Lower lobe of right lung (tissue), 2 donors: Measurements from ENCODE around the gene CCDC141. TPM values are rescaled to one million over a fixed set of nuclear protein-coding genes. Genes with fewer than 3 reads are reported as not detected.

Experiments
- ATAC-seq, 2 donors: fragments of 200-7000 bp; cut with Tn5 transposase; one replicate each; pipeline ENCODE4 v1.9.1; 2020 to 2022; ENCODE audit warnings: mild to moderate bottlenecking in 2 of 2, moderate library complexity in 2 of 2
- DNase-seq: peaks from one replicate; pipeline ENCODE4 v3.0.0-alpha.2; 2020
- H3K27ac ChIP-seq: fragments of 200-600 bp; one replicate; pipeline ENCODE4 v1.8.0; 2022
- H3K27me3 ChIP-seq: fragments of 200-600 bp; one replicate; pipeline ENCODE4 v1.8.0; 2022; ENCODE audit warnings: low read depth
- H3K36me3 ChIP-seq: fragments of 200-600 bp; one replicate; pipeline ENCODE4 v1.8.0; 2022; ENCODE audit warnings: mild to moderate bottlenecking
- H3K4me1 ChIP-seq: fragments of 200-600 bp; one replicate; pipeline ENCODE4 v1.8.0; 2022
- H3K4me3 ChIP-seq: fragments of 200-600 bp; one replicate; pipeline ENCODE4 v1.8.0; 2022; ENCODE audit warnings: mild to moderate bottlenecking
- H3K9me3 ChIP-seq: fragments of 200-600 bp; one replicate; pipeline ENCODE4 v1.8.0; 2022
- intact Hi-C: fragments of 100-400 bp; cut with DNase I; formaldehyde crosslinking; loops from one replicate; pipeline ENCODE4 v1.11.0; 2022
- total RNA-seq: library from RNA; stranded (reverse); fragmentation: NEBNext Ultra II Directional; extraction: Animal tissue kit (Norgen Biotek cat#: 25700); gene quantifications from one replicate; pipeline ENCODE4 v1.2.1, GENCODE V29; 2021
- TF ChIP-seq, protein P1 (sequence below): fragments of 200-600 bp; IDR thresholded peaks from one replicate; pipeline ENCODE4 v1.8.0; 2022; ENCODE audit warnings: antibody characterized with exemption, mild to moderate bottlenecking
- donor health status: DM: no; HTN: yes; CAD: no; lungs with severe emphysema.

Gene CCDC141
- total RNA-seq, 1 donor from 2014 or later, result 40.5 TPM

GRCh38 chr2:179082697-179083096 lies 32.8 kb upstream of the CCDC141 start:
- intact Hi-C loops, result no loop called here
- no peak for ATAC-seq
- no peaks in the 10 kb centered on the region for H3K4me1 ChIP-seq

DNA sequence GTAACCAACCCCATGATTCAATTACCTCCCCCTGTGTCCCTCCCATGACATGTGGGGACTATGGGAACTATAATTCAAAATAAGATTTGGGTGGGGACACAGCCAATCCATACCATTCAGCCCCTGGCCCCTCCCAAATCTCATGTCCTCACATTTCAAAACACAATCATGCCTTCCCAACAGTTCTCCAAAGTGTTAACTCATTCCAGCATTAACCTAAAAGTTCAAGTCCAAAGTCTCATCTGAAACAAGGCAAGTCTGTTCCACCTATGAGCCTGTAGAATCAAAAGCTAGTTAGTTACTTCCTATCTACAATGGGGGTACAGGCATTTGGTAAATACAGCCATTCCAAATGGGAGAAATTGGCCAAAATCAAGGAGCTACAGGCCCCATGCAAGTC lies 32.0 kb upstream of the CCDC141 start:
- H3K4me3 ChIP-seq, result no peak overlapping the region
- no peak for DNase-seq
- TF ChIP-seq, protein P1, sequence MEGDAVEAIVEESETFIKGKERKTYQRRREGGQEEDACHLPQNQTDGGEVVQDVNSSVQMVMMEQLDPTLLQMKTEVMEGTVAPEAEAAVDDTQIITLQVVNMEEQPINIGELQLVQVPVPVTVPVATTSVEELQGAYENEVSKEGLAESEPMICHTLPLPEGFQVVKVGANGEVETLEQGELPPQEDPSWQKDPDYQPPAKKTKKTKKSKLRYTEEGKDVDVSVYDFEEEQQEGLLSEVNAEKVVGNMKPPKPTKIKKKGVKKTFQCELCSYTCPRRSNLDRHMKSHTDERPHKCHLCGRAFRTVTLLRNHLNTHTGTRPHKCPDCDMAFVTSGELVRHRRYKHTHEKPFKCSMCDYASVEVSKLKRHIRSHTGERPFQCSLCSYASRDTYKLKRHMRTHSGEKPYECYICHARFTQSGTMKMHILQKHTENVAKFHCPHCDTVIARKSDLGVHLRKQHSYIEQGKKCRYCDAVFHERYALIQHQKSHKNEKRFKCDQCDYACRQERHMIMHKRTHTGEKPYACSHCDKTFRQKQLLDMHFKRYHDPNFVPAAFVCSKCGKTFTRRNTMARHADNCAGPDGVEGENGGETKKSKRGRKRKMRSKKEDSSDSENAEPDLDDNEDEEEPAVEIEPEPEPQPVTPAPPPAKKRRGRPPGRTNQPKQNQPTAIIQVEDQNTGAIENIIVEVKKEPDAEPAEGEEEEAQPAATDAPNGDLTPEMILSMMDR, result no peak
- intact Hi-C loops, result no loop called here
- H3K36me3 ChIP-seq, result no peaks in the 10 kb centered on the region
- no peak overlapping the region for H3K27ac ChIP-seq
- no peaks in the 10 kb centered on the region for H3K9me3 ChIP-seq
- no peaks in the 10 kb centered on the region for H3K4me1 ChIP-seq
- ATAC-seq, result no peak
- no peaks in the 10 kb centered on the region for H3K27me3 ChIP-seq

More at GRCh38 chr2:179082697-179083096, 32.8 kb upstream of the CCDC141 start:
- TF ChIP-seq, protein P1, result no peak
- H3K4me3 ChIP-seq, result no peak overlapping the region
- no peaks in the 10 kb centered on the region for H3K27me3 ChIP-seq
- H3K9me3 ChIP-seq, result no peaks in the 10 kb centered on the region
- no peak overlapping the region for H3K27ac ChIP-seq
- DNase-seq, result no peak
- H3K36me3 ChIP-seq, result no peaks in the 10 kb centered on the region

DNA sequence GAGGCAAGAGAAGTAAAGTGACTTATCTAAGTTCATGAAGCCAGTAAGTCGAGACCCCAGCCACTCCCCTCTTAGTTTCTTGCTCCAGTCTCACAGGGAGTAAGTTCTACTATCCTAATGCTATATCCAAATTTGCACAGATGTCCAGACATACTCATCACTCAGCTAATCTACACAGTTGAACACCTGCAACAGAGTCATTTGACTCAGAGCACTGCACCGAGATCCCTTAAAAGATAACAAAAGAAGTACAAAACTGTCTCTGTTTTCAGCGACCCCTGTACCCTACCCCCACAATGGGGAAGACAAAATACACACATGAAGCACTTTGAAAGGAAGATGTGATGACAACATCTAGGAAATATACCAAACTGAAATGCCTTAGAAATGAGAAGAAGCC lies 22.6 kb upstream of the CCDC141 start:
- Histone ChIP-seq H3K27ac (no peak overlapping the region), H3K27me3 (no peaks in the 10 kb centered on the region), H3K4me3 (no peak overlapping the region), H3K36me3 (no peaks in the 10 kb centered on the region), H3K4me1 (no peaks in the 10 kb centered on the region), H3K9me3 (no peaks in the 10 kb centered on the region)
- DNase-seq (no peak), ATAC-seq (no peak)
- intact Hi-C loops, result no loop called here
- TF ChIP-seq, protein P1, result no peak

DNA sequence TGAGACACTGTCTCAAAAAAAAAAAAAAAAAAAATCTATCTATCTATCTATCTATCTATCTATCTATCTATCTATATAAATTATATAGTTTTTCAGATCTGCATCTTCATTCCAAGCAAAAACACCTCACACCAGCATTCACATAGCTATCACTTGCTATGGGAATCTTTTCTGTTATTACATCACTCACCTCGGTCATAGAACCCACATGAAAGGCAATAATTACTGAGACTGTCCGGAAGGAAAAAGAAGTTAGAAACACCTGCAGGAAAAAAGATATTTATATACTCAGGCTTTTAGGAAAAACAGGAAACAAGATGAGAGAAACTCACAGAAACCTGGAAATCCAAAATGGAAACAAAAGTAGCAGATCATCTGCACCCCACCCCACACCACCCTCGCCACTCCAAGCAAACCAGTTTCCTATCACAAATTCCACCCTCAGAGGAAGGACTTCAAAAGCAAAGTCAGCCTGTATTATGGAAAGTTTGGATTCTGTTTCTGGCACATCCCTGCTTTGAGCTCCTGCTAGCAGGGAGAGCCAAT lies 21.9 kb upstream of the CCDC141 start:
- H3K4me3 ChIP-seq, result no peak overlapping the region
- H3K4me1 ChIP-seq, result no peaks in the 10 kb centered on the region
- no peaks in the 10 kb centered on the region for H3K36me3 ChIP-seq
- TF ChIP-seq, protein P1, result no peak
- ATAC-seq, result no peak
- intact Hi-C loops, result no loop called here
- no peaks in the 10 kb centered on the region for H3K9me3 ChIP-seq
- no peak for DNase-seq
- H3K27ac ChIP-seq, result no peak overlapping the region
- no peaks in the 10 kb centered on the region for H3K27me3 ChIP-seq

- no peaks in the 10 kb centered on the region for H3K36me3 ChIP-seq
- no peaks in the 10 kb centered on the region for H3K27me3 ChIP-seq
- H3K9me3 ChIP-seq, result no peaks in the 10 kb centered on the region
- DNase-seq (no peak), ATAC-seq (no peak)
- TF ChIP-seq, protein P1, result no peak
- no peak overlapping the region for H3K4me3 ChIP-seq
- H3K4me1 ChIP-seq, result no peaks in the 10 kb centered on the region
- intact Hi-C loops, result no loop called here
- H3K27ac ChIP-seq, result no peak overlapping the region
Measured at GRCh38 chr2:179070895-179071294, 21.0 kb upstream of the CCDC141 start.

DNA sequence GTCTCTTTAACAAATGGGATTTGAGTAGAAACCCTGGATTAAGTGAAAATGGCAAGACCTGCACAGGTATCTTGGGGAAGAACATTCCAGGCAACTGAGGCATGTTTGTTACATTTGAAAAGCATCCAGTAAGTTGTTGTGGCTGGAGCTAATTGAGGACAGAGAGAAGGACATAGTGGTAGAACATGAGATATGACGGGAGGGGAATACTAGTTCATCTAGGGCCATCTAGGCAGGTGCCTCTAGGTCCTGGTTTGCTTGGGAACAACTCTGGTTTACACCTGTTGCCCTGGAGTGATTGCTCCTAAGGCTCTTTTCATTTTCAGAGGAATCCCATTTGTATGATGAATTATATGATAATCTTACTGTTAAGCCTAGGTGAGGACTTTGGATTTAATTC lies 19.7 kb upstream of the CCDC141 start:
- H3K36me3 ChIP-seq, result no peaks in the 10 kb centered on the region
- no peak overlapping the region for H3K27ac ChIP-seq
- intact Hi-C loops, result no loop called here
- DNase-seq, result no peak
- H3K27me3 ChIP-seq, result no peaks in the 10 kb centered on the region
- no peak for ATAC-seq
- no peak overlapping the region for H3K4me3 ChIP-seq
- no peaks in the 10 kb centered on the region for H3K4me1 ChIP-seq
- TF ChIP-seq, protein P1, result no peak
- H3K9me3 ChIP-seq, result no peaks in the 10 kb centered on the region
